Testis (tissue), 3 donors: ENCODE results near the gene ZNF236. TPM values are rescaled to one million over a fixed set of nuclear protein-coding genes. Genes with fewer than 3 reads are reported as not detected.

Source experiments
- DNase-seq: peaks from one replicate; pipeline ENCODE4 v3.0.0-alpha.2; 2019
- H3K27ac ChIP-seq, 2 donors: fragments of 200-600 bp; sonication (generic); one replicate each; pipeline ENCODE4 v1.5.1; 2019
- H3K27me3 ChIP-seq: fragments of 200-600 bp; sonication (generic); one replicate; pipeline ENCODE4 v1.5.1; 2019
- H3K36me3 ChIP-seq: fragments of 200-600 bp; sonication (generic); one replicate; pipeline ENCODE4 v1.5.1; 2017; ENCODE audit warnings: low read depth; ENCODE audit errors: missing control alignments
- H3K4me1 ChIP-seq: fragments of 200-600 bp; sonication (generic); one replicate; pipeline ENCODE4 v1.5.1; 2019
- H3K4me3 ChIP-seq, 2 donors: fragments of 200-600 bp; sonication (generic); one replicate each; pipeline ENCODE4 v1.5.1; 2017 to 2019
- H3K9me3 ChIP-seq: fragments of 200-600 bp; sonication (generic); one replicate; pipeline ENCODE4 v1.5.1; 2017
- POLR2A ChIP-seq: fragments of 450-650 bp; IDR thresholded peaks from one replicate; pipeline ENCODE4 v1.6.1; 2017; ENCODE audit warnings: antibody characterized with exemption, mild to moderate bottlenecking, moderate library complexity
- WGBS, 2 donors: methylation state at CpG; one replicate each; pipeline ENCODE4 v1.1.5; 2018; 5-methylcytosine and 5-hydroxymethylcytosine counted together
- intact Hi-C: fragments of 100-400 bp; cut with DNase I; formaldehyde crosslinking; loops from one replicate; pipeline ENCODE4 v1.15.1; 2023; ENCODE audit warnings: low total_unique reads
- polyA plus RNA-seq: library from polyadenylated mRNA; stranded (reverse); fragments of 350-450 nt; fragmentation: Illumina TruSeq; extraction: RNeasy Lipid Tissue Mini Kit (QIAGEN cat#74804); gene quantifications from one replicate; pipeline ENCODE4 v1.2.3, GENCODE V29; 2014; ENCODE audit warnings: low read depth, low replicate concordance; ENCODE audit not compliant: insufficient read depth
- total RNA-seq, 2 donors: library from RNA; depleted of rRNA; stranded (reverse); fragments of >200 nt; gene quantifications; one replicate each; pipeline ENCODE4 v1.2.3, GENCODE V29; 2016
- TF ChIP-seq, protein P1 (sequence below), 3 experiments: fragments of 450-650 bp in 2 of 3; fragments of 200-600 bp in 1 of 3; sonication (generic) in 1 of 3; IDR thresholded peaks; one replicate each; pipeline ENCODE4 v1.5.1; 2016 to 2019; ENCODE audit warnings: antibody characterized with exemption in 3 of 3, mild to moderate bottlenecking in 2 of 3, moderate library complexity in 1 of 3

The ZNF236 gene
- total and polyA plus RNA-seq, 3 donors from 2014 or later = 19.5 to 58.2 (median 53.9) TPM

- DNase-seq = no peak
- Histone ChIP-seq H3K36me3 (no peaks in the 10 kb centered on the region), H3K9me3 (no peaks in the 10 kb centered on the region), H3K4me3 (peak overlapping the region; percentile 49 to 90), H3K27ac (peak overlapping the region; percentile 50 to 96), H3K27me3 (no peaks in the 10 kb centered on the region), H3K4me1 (peaks cover 31% of the 10 kb centered on the region)
- TF ChIP-seq, protein P1, sequence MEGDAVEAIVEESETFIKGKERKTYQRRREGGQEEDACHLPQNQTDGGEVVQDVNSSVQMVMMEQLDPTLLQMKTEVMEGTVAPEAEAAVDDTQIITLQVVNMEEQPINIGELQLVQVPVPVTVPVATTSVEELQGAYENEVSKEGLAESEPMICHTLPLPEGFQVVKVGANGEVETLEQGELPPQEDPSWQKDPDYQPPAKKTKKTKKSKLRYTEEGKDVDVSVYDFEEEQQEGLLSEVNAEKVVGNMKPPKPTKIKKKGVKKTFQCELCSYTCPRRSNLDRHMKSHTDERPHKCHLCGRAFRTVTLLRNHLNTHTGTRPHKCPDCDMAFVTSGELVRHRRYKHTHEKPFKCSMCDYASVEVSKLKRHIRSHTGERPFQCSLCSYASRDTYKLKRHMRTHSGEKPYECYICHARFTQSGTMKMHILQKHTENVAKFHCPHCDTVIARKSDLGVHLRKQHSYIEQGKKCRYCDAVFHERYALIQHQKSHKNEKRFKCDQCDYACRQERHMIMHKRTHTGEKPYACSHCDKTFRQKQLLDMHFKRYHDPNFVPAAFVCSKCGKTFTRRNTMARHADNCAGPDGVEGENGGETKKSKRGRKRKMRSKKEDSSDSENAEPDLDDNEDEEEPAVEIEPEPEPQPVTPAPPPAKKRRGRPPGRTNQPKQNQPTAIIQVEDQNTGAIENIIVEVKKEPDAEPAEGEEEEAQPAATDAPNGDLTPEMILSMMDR (IDR thresholded peaks at IDR 0.05) = no peak
- TF ChIP-seq POLR2A = no peak
- intact Hi-C loops = no loop called here
- WGBS, 2 donors = 25 to 39% methylated on average over 10 to 28 of the region's 28 CpGs
Observed at GRCh38 chr18:76823587-76824011, 1.2 kb downstream of the ZNF236 start.

GRCh38 chr18:76824145-76824676 is 1.9 kb downstream of the ZNF236 start:
- Histone ChIP-seq H3K36me3 (no peaks in the 10 kb centered on the region), H3K9me3 (no peaks in the 10 kb centered on the region), H3K27me3 (no peaks in the 10 kb centered on the region), H3K27ac (peak overlapping the region; percentile 50 to 96), H3K4me3 (peak overlapping the region; percentile 49 to 90), H3K4me1 (peaks cover 31% of the 10 kb centered on the region)
- WGBS, 2 donors = 33 to 39% methylated on average over 12 of the region's 12 CpGs
- no peak for DNase-seq
- intact Hi-C loops = no loop called here
- no peak for TF ChIP-seq POLR2A
- TF ChIP-seq, protein P1 (IDR thresholded peaks at IDR 0.05) = no peak

GRCh38 chr18:76824754-76825153 is 2.4 kb downstream of the ZNF236 start:
- no peaks in the 10 kb centered on the region for H3K27me3 ChIP-seq
- no peak for DNase-seq
- TF ChIP-seq, protein P1 (IDR thresholded peaks at IDR 0.05) = no peak
- TF ChIP-seq POLR2A = no peak
- WGBS, 2 donors = 59% methylated on average over 5 of the region's 5 CpGs
- H3K4me3 ChIP-seq = no peak overlapping the region
- no peaks in the 10 kb centered on the region for H3K36me3 ChIP-seq
- no peaks in the 10 kb centered on the region for H3K9me3 ChIP-seq
- peak overlapping the region; percentile 50 to 61 for H3K27ac ChIP-seq
- peaks cover 31% of the 10 kb centered on the region for H3K4me1 ChIP-seq
- intact Hi-C loops = no loop called here

- WGBS, 2 donors = 62 to 77% methylated on average over 11 of the region's 11 CpGs
- Histone ChIP-seq H3K4me1 (peaks cover 23% of the 10 kb centered on the region), H3K27ac (peak overlapping the region; percentile 23 to 37), H3K36me3 (no peaks in the 10 kb centered on the region), H3K4me3 (no peak overlapping the region), H3K27me3 (no peaks in the 10 kb centered on the region), H3K9me3 (no peaks in the 10 kb centered on the region)
- no peak for DNase-seq
- intact Hi-C loops = no loop called here
- TF ChIP-seq POLR2A = no peak
- TF ChIP-seq, protein P1 (IDR thresholded peaks at IDR 0.05) = no peak
Observed at GRCh38 chr18:76827205-76828200, 5.1 kb downstream of the ZNF236 start.
